ENCODE measurements around the gene ZC3H18.
A peak's percentile ranks its signal among the peaks of the same experiment; 100 is the strongest.

The ZC3H18 gene

DNA sequence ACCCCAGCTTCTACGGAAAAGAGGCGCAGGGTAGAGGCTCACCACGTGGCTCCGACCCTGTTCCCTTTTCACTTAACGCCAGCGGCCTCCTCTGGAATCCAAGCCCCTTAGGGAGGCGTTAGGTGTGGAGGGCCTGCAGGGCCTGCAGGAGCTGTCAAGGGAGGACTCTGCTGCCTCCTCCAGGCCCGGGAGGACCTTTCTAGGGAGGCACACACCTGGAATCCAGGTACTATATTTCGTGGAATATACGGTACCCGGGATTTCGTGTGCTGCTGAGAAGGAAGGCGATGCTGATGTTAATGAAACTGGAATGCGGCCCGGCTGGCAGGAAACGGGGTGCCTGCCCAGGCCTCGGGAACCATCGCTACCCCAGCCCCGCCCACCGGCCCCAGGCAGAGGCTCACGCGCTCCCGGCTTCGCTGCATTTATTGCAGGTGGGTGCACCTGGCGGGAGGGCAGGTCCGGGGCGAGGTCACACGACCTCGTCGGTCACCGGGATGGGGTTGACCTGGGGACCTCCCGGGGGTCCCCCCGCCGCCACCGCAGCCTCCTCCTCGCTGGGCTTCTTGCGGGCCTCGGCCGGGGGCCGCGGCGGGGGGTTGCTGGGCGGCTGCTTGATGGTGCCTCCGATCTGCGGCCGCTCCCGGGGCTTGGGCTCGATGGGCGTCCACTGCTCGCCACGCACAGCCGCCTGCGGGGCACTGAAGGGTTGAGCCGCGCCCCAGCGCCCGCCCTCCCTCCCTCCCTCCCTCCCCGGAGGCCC, 72.9 kb downstream of the ZC3H18 start:
- no peak for DNase-seq

DNA sequence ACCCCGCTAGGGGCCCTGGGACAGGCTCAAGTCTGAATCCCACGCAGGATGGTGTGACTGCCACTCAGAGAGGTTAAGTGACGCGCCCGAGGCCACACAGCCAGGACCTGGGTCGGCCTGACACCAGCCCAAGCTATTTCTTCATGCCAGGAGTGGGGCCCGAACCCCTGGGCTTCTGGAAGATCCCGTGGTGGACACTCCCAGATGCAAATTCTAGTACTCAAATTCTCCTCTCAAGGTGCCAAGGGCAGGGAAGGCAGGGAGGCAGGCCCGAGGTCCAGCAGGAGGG, 73.4 kb downstream of the ZC3H18 start:
- DNase-seq = no peak

DNA sequence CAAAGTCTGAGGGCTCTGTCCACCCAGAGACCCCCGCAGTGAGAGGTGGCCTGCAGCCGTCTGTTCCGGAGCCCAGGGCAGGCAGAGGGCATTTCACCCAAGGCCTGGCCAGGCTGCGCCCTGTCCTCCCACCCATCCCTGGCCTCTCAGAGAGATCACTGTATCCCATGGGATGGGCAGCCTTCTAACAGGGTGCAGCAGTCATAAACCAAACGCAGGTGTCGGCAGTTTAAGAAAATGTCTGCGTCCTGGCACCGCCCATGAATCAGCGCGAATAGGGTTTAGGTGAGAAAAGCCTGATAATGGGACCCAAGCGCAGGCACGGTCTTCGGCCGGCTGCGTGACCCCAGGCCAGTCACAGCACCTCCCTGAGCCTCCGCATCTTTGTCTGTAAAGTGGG, 75.3 kb downstream of the ZC3H18 start:
- no peak for DNase-seq

DNA sequence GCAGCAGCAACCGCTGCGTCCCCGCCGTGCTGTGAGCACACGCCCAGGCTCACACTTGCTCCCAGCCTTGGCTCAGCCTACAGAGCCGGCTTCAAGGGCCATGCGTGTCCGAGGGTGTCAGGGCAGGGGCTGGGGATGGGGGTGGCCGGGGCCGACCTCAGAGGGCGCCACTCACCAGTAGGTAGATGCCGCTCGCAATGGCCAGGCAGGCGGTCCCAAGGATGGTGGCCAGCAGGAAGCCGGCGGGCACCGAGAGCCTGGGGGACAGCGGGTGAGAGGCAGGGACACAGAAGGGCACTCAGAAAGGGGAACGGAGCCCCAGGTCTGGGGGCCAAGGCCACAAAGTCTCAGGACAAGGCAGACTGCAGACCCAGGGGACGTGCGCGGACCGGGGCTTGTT, 75.7 kb downstream of the ZC3H18 start:
- DNase-seq = no peak

DNA sequence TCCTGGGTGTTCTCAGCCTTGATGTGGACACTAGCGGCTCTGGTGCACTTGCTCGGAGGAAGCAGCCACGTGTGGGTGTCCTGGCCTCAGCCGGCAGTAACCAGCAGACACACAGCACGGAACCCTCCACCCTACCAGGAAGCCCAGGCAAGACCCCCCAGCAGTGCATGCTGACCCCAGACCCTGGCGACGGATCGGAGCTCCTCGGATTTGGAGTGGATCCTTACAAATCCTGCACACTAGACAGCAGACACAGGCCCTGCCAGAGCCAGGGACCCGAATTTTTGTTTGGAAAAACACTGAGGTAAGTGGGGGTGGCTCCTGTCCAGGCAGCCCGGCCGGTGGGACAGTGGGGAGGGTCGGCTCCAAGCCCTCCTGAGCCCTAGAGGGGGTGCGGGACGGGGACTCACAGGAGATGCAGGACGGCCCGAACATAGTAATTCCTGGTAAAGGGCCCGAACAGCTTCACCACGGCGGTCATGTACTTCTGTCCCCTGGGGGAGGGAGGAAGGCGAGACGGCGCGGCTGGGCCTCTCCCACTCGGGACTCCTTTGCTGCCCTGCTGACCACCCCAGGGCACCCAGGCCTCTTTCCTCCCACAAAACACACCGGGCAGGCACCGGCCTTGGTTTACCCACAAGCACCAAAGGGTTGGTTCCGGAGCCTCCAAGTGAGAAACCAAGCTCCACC, 76.3 kb downstream of the ZC3H18 start:
- DNase-seq = no peak

DNA sequence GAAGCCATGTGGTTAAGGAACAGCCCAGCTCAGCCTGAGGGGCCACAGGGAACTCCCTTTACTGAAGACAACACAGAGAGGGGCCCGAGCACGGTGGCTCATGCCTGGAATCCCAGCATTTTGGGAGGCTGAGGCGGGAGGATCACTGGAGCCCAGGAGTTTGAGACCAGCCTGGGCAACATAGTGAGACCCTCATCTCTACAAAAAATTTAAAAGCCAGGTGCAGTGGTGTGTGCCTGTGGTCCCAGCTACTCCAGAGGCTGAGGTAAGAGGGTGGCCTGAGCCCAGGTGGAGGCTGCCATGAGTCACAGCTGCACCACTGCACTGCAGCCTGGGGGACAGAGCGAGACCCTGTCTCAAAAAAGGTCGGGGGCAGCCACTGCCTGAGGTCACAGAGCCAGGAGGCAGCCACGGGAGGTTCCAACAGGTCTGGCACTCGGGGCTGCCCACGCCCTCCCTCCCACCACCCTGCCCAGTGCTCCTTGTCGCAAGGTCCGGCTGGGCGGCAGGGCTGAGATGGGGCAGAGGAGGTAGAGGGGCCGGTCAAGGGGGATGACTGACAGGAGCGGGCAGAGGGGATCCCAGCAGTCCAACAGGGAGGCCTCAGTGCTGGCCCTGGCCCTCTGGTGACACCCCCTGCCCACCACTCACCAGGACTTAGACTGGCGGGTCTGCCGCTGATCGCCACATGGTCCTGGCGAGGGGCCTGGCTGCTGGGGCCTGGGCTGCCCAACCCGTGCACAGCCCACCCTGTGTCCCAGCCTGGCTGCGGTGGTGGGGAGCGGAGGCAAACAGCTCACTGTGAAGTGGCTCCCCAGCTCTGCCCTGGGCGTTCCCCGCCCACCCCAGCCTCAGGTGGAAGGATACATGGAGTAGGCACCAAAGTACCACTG, 77.2 kb downstream of the ZC3H18 start:
- no peak for DNase-seq

DNA sequence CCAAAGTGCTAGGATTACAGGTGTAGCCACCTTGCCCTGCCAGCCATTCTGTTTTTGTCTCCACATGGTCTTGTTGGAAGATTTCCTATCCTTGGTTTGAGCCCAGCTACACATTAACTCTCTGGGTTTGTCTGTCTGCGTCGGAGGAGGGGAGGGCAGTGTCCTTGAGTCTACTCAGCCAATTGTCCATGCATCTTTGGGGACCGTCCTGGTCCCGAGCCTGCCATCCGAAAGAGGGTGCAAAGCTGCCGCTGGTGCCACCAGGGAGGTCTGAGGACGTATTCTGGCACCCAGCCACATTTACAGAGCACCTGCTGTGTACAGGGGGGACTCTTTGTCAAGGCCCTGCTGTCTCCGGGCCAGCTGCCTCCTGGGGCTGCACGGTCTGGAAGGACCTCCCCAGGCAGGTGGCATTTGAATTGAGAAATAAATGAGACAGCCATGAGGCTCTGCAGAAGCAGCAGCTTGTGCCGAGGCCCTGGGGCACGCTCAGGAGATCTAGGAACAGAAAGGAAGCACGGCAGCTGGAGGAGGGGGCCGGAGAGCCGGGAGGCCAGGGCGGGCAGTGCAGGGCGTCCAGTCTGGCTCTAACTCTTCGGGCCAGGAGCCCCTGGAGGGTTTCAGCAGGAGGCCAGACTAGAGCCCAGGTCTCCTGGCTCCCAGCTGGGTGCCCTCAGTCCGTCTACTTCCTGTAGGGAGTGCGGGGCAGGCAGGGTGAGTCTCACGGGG, 79.2 kb downstream of the ZC3H18 start:
- DNase-seq = peak in 1 of 3 donors; percentile 40

DNA sequence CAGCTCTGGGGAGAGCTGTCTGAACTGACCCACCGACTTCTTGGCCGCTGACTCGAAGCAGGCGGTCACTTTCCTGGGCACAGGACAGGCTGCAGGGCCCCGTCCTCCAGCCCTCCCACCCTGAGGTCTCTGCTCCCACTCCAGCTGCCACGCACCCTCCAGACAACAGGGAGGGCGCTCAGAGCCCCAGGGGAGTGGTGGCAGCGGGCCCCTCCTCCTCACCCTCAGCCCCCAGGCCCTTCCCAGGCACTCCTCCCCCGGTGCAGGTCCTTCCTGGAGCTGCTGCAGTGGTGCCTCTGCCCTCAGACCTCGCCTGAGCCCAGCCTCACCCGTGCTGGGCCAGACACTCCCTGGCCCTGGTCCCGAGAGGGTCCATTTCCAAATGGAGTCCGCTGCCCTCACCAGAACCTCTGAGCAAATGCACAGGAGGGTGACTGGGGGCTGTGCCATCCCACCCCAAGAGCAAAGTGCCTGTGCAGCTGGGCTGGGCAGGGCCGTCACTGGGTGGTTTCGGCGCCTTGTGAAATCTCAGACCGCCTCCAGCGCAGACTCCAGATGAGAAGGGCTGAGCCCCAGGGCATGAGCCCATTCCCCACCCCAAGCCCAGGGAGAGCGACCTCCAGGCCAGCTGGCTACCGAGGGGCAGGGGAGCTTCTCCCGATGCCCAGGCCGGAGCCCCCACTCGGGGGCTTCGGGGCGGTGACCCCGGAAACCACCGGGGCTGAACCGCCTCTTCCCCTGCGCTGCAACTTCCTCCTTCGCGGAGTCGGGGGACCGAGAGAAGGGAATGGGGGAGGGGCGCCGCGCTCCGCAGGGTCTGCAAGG, 79.9 kb downstream of the ZC3H18 start:
- peak; percentile 67 to 76 (median 75) for DNase-seq

DNA sequence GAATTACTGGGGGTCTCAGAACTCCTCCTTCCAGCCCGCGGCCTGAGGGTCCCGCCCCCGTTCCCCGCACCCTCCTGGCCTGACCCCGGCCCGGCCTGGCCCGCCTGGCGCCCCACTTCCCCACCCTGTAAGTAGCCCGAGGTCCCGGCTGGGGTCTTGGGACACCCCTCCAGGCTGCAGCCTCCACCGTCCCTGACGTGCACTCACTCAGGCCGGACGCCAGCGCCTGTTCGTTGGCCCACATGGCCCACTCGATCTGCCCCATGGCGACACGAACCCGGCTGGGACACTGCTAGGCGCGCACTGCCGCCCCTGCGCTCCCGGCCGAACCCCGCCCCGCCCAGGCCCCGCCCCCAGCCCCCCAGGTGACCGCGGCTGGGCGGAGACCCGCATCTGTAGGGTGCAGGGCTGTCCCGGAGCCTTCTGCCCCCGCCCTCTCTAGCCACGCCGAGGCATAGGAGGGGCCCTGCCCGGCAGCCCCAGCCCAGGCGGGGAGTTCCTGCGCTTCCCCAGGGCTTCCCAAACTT, 80.6 kb downstream of the ZC3H18 start, which contains the start of gene CYBA:
TSS of gene CYBA (minus strand) at position 305 of the 527 bp plus-strand sequence. CDS start at position 265, 40 bp downstream.
- peak; percentile 93 to 96 (median 93) for DNase-seq

DNA sequence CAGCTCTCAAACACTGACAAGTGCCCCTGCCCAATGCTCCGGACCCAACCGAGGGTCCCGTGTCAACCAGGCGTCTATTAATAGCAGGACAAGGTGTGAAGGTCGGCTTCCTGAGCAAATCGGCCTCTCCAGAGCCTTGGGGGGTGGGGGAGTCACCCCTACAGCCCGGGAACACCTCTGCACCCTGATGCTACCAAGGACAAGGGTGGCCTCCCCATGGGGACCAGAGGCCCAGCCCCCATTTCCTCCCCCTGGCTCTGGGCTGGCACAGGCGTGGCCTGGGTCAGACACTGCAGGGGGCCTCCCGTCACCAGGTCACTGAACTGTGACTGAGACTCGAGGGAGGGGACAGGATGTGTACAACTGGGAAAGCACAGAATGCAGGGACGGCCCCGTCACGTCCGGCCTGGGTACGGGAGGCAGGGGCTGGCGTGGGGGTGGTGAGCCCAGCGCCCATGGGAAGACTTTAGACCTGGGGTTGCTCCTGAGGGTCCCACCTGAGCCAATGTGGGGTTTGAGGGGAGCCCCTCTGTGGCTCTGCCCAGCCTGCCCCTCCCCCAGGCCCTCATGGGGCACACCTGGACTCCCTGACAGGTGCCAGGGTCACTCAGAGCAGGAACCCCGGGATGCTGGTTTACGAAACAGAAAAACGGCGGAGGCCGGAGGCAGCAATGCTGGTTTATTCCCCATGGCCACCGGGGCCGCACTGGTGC, 81.2 kb downstream of the ZC3H18 start:
- DNase-seq = peak; percentile 89 to 95 (median 94)

DNA sequence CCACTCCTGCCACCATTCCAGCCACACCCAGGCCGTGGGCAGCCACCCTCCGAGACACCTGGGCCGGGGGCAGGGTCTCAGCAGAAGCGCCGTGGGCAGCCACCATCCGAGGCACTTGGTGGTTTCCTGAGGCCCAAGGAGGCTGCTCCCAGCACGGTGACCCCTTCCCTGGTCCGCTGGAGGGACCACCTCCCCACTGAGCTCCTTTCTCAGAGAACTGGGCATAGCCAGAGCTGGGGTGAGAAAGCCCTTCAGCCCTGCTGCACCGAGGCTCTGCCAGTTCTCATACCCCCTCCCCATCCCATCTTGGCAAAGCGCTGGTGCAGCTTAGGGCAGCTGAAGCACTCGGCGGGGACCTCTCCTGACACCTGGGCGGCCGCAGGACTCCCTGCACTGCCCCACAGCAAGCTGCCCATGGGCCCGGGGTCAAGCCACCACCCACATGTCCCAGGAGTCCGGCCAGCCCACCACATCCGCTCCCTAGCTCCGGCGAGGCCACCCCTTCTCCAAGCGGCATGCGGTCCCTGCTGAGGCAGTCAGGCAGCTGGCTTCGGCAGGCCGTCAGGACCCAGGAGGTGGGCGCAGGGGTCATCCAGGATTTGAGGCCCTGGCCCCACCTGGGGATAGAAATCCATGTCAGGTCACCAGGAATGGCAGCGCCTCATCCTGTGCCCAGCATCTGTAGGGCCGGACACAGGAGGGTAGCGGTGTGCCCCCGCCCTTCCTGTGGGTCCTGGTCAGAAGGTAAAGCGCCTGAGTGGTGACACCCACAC, 82.0 kb downstream of the ZC3H18 start:
- DNase-seq = no peak

DNA sequence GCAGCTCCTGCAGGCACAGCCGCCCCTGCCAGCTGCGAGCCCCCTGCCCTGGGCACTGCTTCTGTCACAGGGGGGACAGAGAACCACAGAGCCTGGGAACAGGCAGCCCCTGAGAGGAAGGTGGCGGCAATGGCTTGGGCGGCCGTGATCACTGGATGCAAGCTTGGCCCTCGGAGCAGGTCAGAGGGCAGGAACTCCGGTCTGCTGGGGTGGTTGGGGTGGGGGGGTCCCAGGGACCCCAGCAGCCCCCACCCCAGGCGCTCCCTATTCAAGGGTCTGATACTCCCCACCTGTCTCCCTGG, 82.5 kb downstream of the ZC3H18 start:
- DNase-seq = no peak

DNA sequence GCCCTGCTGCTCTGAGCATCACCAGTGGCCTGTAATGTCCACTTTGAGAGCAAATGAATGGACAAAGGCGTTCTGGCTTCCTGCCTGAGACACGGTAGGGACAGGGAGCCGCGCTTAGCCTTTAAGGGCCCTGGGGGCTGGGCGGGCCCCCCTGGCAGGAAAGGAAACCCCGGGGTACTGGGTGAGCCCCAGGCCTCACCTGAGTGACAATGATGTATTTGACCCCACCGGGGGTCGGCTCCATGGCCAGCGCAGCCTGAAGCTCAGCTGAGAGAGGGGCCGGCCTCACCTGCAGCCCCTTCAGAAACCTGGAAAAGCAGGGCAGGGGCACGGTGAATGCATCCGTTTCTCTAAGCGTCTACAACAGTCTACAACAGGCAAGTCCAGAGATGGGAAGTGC, 82.9 kb downstream of the ZC3H18 start:
- DNase-seq = no peak

DNA sequence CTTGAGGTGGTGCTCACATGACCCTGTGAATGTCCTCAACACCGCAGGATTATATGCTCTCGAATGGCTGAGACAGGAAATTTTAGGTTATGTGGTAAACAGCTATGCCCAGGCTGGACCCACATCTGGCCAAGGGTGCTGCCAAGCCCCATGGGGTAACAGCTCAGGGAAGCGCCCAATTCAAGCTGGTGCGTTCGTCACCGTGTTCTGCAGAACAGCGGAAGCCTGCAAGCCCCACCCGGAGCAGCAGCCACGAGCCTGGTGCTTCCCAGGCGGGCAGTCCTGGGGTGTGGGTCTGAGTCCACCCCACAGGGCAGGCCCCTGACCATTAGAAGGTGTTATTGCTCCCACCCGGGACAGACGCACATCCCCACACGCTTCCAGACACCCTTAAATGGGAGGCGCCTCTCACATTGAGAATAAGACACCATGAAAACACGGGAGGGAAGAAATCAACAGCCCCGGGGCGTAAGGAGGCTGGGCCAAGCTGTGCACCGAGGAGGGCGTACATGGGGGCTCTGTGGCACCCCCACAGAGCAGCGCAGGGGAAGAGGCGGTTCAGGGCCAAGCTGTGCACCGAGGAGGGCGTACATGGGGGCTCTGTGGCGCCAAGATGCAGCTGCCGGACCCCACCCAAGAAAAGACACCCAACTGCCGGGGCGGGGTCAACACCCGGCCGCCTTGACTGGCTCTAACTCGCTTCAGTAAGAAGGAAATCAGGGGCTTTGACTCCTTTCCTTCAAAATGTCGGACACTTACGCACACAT, 83.6 kb downstream of the ZC3H18 start:
- DNase-seq = no peak

DNA sequence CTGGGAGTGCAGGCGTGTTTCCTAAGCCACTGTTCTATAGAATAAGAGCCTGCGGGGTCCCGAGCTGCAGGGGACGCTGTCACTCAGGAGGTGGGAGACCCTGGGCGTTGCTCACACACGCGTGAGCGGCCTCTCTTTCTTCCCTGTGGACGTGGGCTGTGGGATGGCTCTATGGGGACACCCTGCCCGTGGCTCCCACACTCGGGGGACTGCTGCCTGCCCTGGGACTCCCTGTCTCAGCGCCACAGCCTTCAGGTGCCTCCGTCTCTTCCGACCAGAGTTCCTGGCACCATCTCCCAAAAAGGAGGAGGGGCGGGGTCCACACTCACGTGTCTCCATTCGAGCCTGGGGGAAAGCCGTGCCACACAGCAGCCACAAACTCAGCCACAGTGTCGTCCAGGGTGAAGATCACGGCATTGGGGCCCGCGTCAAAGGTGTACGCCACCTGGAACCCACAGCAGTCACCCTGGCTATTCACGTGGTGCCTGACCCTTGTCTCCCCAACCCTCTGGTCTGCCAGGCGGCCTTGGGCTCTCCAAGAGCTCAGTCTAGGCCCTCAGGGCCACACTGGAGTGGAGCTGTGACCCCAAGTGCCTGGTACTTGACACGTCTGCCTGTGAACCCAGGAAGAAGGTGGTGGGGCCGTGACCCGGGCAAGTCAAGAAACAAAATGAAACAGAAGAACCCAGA, 84.3 kb downstream of the ZC3H18 start:
- no peak for DNase-seq

DNA sequence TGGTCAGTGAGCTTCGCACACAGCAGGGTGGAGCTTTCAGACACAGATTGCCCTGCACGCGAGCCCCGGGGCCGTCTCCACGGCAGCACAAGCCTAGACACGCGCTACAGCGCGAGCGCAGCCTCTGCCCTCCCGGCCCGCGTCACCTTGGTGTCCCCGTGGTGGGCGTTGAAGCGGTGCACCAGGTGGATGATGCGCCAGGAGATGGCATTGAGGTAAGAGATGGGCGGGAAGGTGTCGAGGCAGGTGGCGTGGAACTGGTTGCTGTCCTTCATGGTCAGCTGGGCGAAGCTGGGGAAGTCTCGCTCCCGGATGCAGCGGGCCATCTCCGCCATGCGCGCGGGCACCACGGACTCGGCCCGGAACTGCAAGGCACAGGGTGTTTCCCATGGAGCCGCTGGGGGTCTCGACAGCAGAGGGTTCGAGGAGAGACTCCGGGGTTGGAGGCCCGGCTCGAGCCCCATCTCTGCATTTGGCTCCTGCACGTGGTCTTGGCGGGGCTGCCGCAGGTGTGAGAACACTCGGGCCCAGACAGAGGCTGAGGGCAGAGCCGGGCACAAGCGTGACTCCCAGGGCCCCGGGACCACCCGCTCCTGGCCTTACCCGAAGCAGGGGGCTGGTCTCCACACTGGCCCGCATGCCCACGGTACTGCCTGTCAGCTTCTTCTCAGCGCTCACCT, 85.0 kb downstream of the ZC3H18 start:
- no peak for DNase-seq

DNA sequence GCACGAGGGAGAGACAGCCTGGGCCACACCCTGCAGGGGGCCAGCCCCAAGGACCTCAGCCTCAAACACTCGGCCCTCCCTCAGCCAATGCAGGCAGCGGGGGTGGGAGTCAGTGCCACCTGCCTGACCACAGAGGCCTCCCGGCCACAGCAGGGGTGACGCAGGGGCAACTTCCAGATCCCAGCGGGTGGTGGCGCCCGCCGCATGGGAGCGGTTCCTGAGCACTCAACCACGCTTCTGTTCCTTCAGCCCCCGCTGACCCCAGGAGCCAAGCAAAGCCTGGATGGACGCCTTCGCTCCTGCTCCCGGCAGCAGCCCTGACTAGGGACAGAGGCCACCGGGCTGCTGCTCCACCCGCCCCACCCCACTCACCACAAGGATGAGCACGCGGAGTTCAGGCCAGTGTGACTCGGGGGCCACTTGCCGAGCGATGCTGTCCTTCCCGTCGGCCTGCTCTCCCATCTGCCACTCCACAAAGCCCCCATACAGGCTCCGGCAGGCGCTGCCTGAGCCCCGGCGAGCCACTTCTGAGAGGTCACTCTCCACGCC, 85.6 kb downstream of the ZC3H18 start:
- DNase-seq = no peak
